Measurements from ENCODE around the gene IFITM5. TPM values are rescaled to one million over a fixed set of nuclear protein-coding genes. Genes with fewer than 3 reads are reported as not detected.
A peak's percentile ranks its signal among the peaks of the same experiment; 100 is the strongest.
"Not testable (repeated sequence)": the region's sequence is repeated elsewhere in the genome, so short reads cannot be mapped to it uniquely, and the experiment has no call there.

Gene IFITM5
- total and polyA plus RNA-seq, 8 donors = 0.73 TPM; not detected in 7

GRCh38 chr11:309979-310572 lies 10.8 kb upstream of the IFITM5 start:
- DNase-seq; intact Hi-C loops (cut with DNase I; ENCODE audit: low total_unique reads); H3K9me3 ChIP-seq; H3K27me3 ChIP-seq; H3K36me3 ChIP-seq: not testable (repeated sequence)
- peaks cover 20 to 73% (median 38%) of the 10 kb centered on the region in 4 donors for H3K4me1 ChIP-seq
- peak overlapping the region; percentile 48 to 93 (median 80) for H3K27ac ChIP-seq
- peak overlapping the region; percentile 36 to 56 (median 52) for H3K4me3 ChIP-seq
- peak in 1 of 3 donors; percentile 27 for TF ChIP-seq POLR2AphosphoS5 (IDR thresholded peaks at IDR 0.05)
- WGBS, 5 donors = 18 to 51% (median 32%) methylated on average over 3 to 5 of the region's 18 CpGs

DNA sequence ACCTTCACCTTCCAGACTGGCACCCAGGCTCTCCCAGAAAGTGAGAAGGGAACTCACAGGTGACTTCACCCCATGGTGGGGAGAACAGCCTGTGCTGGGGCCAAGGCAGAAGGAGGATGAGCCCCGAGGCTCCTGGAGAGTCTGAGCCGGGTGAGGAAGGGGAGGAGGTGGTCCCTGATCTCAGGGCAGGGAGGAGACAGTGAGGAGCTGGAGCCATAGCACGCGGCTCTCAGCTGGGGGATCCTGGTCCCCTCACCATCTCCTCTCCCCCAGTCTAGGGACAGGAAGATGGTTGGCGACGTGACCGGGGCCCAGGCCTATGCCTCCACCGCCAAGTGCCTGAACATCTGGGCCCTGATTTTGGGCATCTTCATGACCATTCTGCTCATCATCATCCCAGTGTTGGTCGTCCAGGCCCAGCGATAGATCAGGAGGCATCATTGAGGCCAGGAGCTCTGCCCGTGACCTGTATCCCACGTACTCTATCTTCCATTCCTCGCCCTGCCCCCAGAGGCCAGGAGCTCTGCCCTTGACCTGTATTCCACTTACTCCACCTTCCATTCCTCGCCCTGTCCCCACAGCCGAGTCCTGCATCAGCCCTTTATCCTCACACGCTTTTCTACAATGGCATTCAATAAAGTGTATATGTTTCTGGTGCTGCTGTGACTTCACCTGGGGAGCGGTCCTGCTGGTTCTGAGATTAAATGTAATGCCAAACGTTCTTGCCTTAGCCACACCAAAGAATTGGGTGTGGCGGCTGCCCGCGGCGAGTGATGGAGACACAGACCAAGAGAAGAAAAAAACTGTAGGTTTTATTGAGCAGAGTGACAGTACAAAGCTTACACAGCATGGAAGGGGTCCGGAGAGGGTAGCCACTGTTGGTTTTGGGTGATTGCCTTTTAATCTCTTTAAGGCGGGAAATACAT lies 9.7 kb upstream of the IFITM5 start:
- H3K27me3 ChIP-seq; H3K9me3 ChIP-seq; DNase-seq; intact Hi-C loops (cut with DNase I; ENCODE audit: low total_unique reads); H3K36me3 ChIP-seq: not testable (repeated sequence)
- peak overlapping the region; percentile 36 to 56 (median 52) for H3K4me3 ChIP-seq
- 41 to 49% (median 44%) methylated on average over 20 to 23 of the region's 24 CpGs for WGBS, 5 donors
- H3K27ac ChIP-seq = peak overlapping the region; percentile 70 to 93 (median 80)
- peaks cover 20 to 70% (median 43%) of the 10 kb centered on the region in 4 donors for H3K4me1 ChIP-seq

- H3K9me3 ChIP-seq; H3K27me3 ChIP-seq; H3K36me3 ChIP-seq; intact Hi-C loops (cut with DNase I; ENCODE audit: low total_unique reads): not testable (repeated sequence)
- DNase-seq = peak; percentile 61 to 84
- peak within 1 kb of the TSS; percentile 73 to 93 (median 80) for H3K27ac ChIP-seq
- 3 to 24% (median 9%) methylated on average over 6 to 28 of the region's 28 CpGs for WGBS, 5 donors
- H3K4me3 ChIP-seq = peak within 1 kb of the TSS; percentile 36 to 56 (median 52)
- H3K4me1 ChIP-seq = peaks cover 15 to 63% (median 34%) of the 10 kb centered on the region in 4 donors
- peak; percentile 53 to 94 (median 93) for TF ChIP-seq POLR2AphosphoS5 (IDR thresholded peaks at IDR 0.05)
- TF ChIP-seq, protein P1, sequence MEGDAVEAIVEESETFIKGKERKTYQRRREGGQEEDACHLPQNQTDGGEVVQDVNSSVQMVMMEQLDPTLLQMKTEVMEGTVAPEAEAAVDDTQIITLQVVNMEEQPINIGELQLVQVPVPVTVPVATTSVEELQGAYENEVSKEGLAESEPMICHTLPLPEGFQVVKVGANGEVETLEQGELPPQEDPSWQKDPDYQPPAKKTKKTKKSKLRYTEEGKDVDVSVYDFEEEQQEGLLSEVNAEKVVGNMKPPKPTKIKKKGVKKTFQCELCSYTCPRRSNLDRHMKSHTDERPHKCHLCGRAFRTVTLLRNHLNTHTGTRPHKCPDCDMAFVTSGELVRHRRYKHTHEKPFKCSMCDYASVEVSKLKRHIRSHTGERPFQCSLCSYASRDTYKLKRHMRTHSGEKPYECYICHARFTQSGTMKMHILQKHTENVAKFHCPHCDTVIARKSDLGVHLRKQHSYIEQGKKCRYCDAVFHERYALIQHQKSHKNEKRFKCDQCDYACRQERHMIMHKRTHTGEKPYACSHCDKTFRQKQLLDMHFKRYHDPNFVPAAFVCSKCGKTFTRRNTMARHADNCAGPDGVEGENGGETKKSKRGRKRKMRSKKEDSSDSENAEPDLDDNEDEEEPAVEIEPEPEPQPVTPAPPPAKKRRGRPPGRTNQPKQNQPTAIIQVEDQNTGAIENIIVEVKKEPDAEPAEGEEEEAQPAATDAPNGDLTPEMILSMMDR (IDR thresholded peaks at IDR 0.05) = peak in 1 of 7 experiments; percentile 15
Measured at GRCh38 chr11:307766-308708, 8.7 kb upstream of the IFITM5 start, which contains the start of gene IFITM2. IFITM2 (plus strand) TSS chr11:307816; CDS start chr11:308193, 377 bp downstream.

- 85 to 94% (median 89%) methylated on average over 15 to 17 of the region's 17 CpGs for WGBS, 5 donors
- Histone ChIP-seq H3K4me3 (peak overlapping the region in 1 of 4 donors; percentile 56), H3K9me3 (no peaks in the 10 kb centered on the region), H3K36me3 (no peaks in the 10 kb centered on the region), H3K4me1 (peaks cover 6 to 50% (median 28%) of the 10 kb centered on the region in 4 donors), H3K27ac (peak overlapping the region; percentile 0 to 93 (median 80)), H3K27me3 (no peaks in the 10 kb centered on the region)
- TF ChIP-seq POLR2AphosphoS5 (IDR thresholded peaks at IDR 0.05) (no peak), POLR2A (IDR thresholded peaks at IDR 0.05) (no peak), EP300 (IDR thresholded peaks at IDR 0.05) (no peak)
- TF ChIP-seq, protein P1 (IDR thresholded peaks at IDR 0.05) = no peak
- no peak for DNase-seq
- intact Hi-C loops (cut with DNase I; ENCODE audit: low total_unique reads) = no loop called here
Measured at GRCh38 chr11:306645-307371, 7.5 kb upstream of the IFITM5 start.
